Measurements from ENCODE around the gene RABGAP1L. TPM values are rescaled to one million over a fixed set of nuclear protein-coding genes. Genes with fewer than 3 reads are reported as not detected.

Gene RABGAP1L
- total and polyA plus RNA-seq, 2 of the 4 experiments (the other 2 are of a cell fraction), result 7.9 to 26.7 TPM

- no peak overlapping the region for H3K23ac ChIP-seq (ENCODE audit: low read depth, low read length)
- H4K8ac ChIP-seq (ENCODE audit: low read depth in 2 of 2, low read length in 2 of 2), result no peak overlapping the region
- H3K56ac ChIP-seq (ENCODE audit: extremely low read depth, insufficient read depth, low read length), result no peak overlapping the region
- H3K4me3 ChIP-seq (ENCODE audit: insufficient read depth, low read depth, low read length), result no peak overlapping the region
- H2AK5ac ChIP-seq (ENCODE audit: low read depth, low read length), result no peak overlapping the region
- H2BK15ac ChIP-seq (ENCODE audit: low read depth, low read length), result no peak overlapping the region
- H4K20me1 ChIP-seq (ENCODE audit: insufficient read depth, low read length), result no peaks in the 10 kb centered on the region
- H3K36me3 ChIP-seq (ENCODE audit: control insufficient read depth, insufficient read depth, low read length), result no peaks in the 10 kb centered on the region
- H3K4ac ChIP-seq (ENCODE audit: low read depth, low read length), result no peak overlapping the region
- H3K27me3 ChIP-seq (ENCODE audit: control insufficient read depth, insufficient read depth, low read length), result peaks cover 8% of the 10 kb centered on the region; the same call in 1 of the 2 replicates
- H3K9me3 ChIP-seq (ENCODE audit: control insufficient read depth, insufficient read depth, low read length), result no peaks in the 10 kb centered on the region
- no peak overlapping the region for H3K18ac ChIP-seq (ENCODE audit: low read depth, low read length)
- no TSS peak for BruUV-seq (replicated peaks)
- H3K4me1 ChIP-seq (ENCODE audit: control insufficient read depth, insufficient read depth, low read length), result no peaks in the 10 kb centered on the region
- no peak overlapping the region for H3K14ac ChIP-seq (replicated peaks; ENCODE audit: low read depth, low read length)
- no peak overlapping the region for H3K27ac ChIP-seq (ENCODE audit: insufficient read depth, low read length)
- no peak overlapping the region for H3K4me2 ChIP-seq (ENCODE audit: low read depth, low read length)
- in situ Hi-C loops (cut with MboI; ENCODE audit: low sequenced_read_pairs), result no loop called here
- WGBS, 2 experiments (ENCODE audit: extremely low coverage in 2 of 2, insufficient read length in 1 of 2), result 50% methylated on average over 1 of the region's 3 CpGs; no CpG with 5 or more reads in 1 of the 2 experiments
- H3K9me1 ChIP-seq (ENCODE audit: insufficient read depth, low read length), result no peaks in the 10 kb centered on the region
- intact Hi-C loops (cut with micrococcal nuclease), result no loop called here
- no peak for DNase-seq
- H2AK9ac ChIP-seq (replicated peaks; ENCODE audit: low read depth, low read length, poor library complexity), result no peak overlapping the region
- H4K5ac ChIP-seq (ENCODE audit: low read depth, low read length), result no peak overlapping the region
- no peaks in the 10 kb centered on the region for H3K79me1 ChIP-seq (ENCODE audit: low read depth in 1 of 2, low read length in 2 of 2)
- H2BK120ac ChIP-seq (ENCODE audit: low read depth, low read length), result no peak overlapping the region
- CTCF ChIA-PET, result interaction anchor here (0.5 kb wide), 1 partner anchor 40 kb away, joined by 8 read pairs; no protein-coding TSS in a partner anchor
- no peak for ATAC-seq (ENCODE audit: low read depth)
- H2BK20ac ChIP-seq (ENCODE audit: low read depth, low read length), result no peak overlapping the region
- no peak overlapping the region for H3K9ac ChIP-seq (ENCODE audit: low read depth, low read length)
- H4K91ac ChIP-seq (ENCODE audit: insufficient read depth, low read depth, low read length), result no peak overlapping the region
- no peak overlapping the region for H2BK5ac ChIP-seq (ENCODE audit: low read depth, low read length, poor library complexity, severe bottlenecking)
- POLR2A ChIA-PET (ENCODE audit: unreplicated experiment), result interaction anchor here (0.6 kb wide), 1 partner anchor 177 kb away, joined by 3 read pairs; no protein-coding TSS in a partner anchor
- dilution Hi-C loops (cut with HindIII; ENCODE audit: low sequenced_read_pairs, unreplicated experiment), result no loop called here
- H2AFZ ChIP-seq (replicated peaks; ENCODE audit: low read length, poor library complexity), result no peak overlapping the region
- TF ChIP-seq RFX5 (IDR thresholded peaks at IDR 0.05; ENCODE audit: low read depth, low read length) (no peak), MAFK (IDR thresholded peaks at IDR 0.05; ENCODE audit: low read depth, low read length) (no peak), CHD1 (IDR thresholded peaks at IDR 0.05; ENCODE audit: low read depth, low read length) (no peak), MXI1 (IDR thresholded peaks at IDR 0.05; ENCODE audit: borderline replicate concordance, low read depth, low read length) (no peak), NFE2L2 (IDR thresholded peaks at IDR 0.05; ENCODE audit: low read depth, low read length) (no peak), CTCF (conservative IDR thresholded peaks at IDR 0.05; ENCODE audit: low read depth, low read length) (no peak), CEBPB (IDR thresholded peaks at IDR 0.05; ENCODE audit: low read depth, low read length) (no peak), RAD21 (IDR thresholded peaks at IDR 0.05; ENCODE audit: low read length) (no peak), RCOR1 (IDR thresholded peaks at IDR 0.05; ENCODE audit: insufficient replicate concordance, low read length) (no peak), SMC3 (IDR thresholded peaks at IDR 0.05; ENCODE audit: low read depth, low read length) (no peak)
Observed at GRCh38 chr1:174965362-174966007, 806.2 kb downstream of the RABGAP1L start.
